22Rv1 (cell line): ENCODE measurements around the gene POLG.

Experiments used
- ZFX ChIP-seq: fragments of 450-650 bp; IDR thresholded peaks from 2 replicates; pipeline ENCODE4 v1.6.1; 2017; ENCODE audit warnings: antibody characterized with exemption, borderline replicate concordance
- TF ChIP-seq, protein P1 (sequence below): fragments of 450-650 bp; IDR thresholded peaks from 2 replicates; pipeline ENCODE4 v1.5.1; 2017; ENCODE audit warnings: mild to moderate bottlenecking

- TF ChIP-seq, protein P1, sequence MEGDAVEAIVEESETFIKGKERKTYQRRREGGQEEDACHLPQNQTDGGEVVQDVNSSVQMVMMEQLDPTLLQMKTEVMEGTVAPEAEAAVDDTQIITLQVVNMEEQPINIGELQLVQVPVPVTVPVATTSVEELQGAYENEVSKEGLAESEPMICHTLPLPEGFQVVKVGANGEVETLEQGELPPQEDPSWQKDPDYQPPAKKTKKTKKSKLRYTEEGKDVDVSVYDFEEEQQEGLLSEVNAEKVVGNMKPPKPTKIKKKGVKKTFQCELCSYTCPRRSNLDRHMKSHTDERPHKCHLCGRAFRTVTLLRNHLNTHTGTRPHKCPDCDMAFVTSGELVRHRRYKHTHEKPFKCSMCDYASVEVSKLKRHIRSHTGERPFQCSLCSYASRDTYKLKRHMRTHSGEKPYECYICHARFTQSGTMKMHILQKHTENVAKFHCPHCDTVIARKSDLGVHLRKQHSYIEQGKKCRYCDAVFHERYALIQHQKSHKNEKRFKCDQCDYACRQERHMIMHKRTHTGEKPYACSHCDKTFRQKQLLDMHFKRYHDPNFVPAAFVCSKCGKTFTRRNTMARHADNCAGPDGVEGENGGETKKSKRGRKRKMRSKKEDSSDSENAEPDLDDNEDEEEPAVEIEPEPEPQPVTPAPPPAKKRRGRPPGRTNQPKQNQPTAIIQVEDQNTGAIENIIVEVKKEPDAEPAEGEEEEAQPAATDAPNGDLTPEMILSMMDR, result no peak
- TF ChIP-seq ZFX, result no peak
These were observed 6.8 kb upstream of the POLG start for GRCh38 chr15:89341316-89342005.
